ENCODE measurements around the gene STK16. TPM values are rescaled to one million over a fixed set of nuclear protein-coding genes. Genes with fewer than 3 reads are reported as not detected.
A peak's percentile ranks its signal among the peaks of the same experiment; 100 is the strongest.

The STK16 gene
- total and polyA plus RNA-seq, 2 of the 13 experiments (the other 11 are each of a cell fraction or from before 2014, with no cell fraction given): 28.0 to 50.9 TPM

DNA sequence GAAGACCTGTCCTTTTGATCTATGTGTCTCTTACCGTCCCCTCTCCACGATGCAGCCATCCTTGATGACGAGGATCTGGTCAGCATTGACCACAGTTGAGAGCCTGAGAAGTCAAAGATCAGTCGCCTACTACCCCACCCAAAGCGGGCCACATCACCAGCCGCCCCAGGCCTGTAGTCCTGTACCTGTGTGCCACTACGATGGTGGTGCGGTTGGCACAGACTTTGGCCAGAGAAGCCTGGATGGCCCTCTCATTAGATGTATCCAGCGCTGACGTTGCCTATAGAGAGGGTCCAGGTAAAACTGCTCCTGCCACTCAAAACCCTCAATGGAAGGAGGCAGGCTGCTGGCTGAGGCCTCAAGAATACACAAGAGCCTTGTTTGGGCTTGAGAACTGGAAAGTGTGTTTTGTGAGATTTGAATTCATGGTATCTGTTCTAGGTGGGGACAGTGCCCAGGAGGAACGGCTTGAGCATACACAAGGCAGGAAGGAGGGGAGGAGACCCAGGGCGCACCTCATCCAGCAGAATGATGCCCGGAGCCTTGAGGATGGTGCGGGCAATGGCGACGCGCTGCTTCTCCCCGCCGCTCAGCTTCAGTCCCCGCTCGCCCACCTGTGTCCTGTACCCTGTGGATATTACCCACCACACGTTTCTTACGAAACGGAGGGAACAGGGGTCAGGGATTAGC is 34.9 kb upstream of the STK16 start (continued):
- TF ChIP-seq ZNF543 (CRISPR knock-in tag; IDR thresholded peaks at IDR 0.05) (no peak), SMC3 (IDR thresholded peaks at IDR 0.05; ENCODE audit: low read length) (no peak), ZNF230 (CRISPR knock-in tag; IDR thresholded peaks at IDR 0.05) (no peak), RAD21 (CRISPR knock-in tag; IDR thresholded peaks at IDR 0.05) (no peak), AGO2 (optimal IDR thresholded peaks at IDR 0.05; ENCODE audit: low read depth, low read length) (peak; percentile 67), RORA (CRISPR knock-in tag; IDR thresholded peaks at IDR 0.05) (no peak), TEAD2 (CRISPR knock-in tag; IDR thresholded peaks at IDR 0.05) (no peak), NFYC (CRISPR knock-in tag; IDR thresholded peaks at IDR 0.05) (no peak), WIZ (CRISPR knock-in tag; IDR thresholded peaks at IDR 0.05) (no peak), ETV5 (CRISPR knock-in tag; IDR thresholded peaks at IDR 0.05; ENCODE audit: borderline replicate concordance) (no peak), ZNF850 (CRISPR knock-in tag; conservative IDR thresholded peaks at IDR 0.05) (no peak), SMYD3 (CRISPR knock-in tag; IDR thresholded peaks at IDR 0.05) (no peak), KLF12 (CRISPR knock-in tag; IDR thresholded peaks at IDR 0.05; ENCODE audit: borderline replicate concordance) (no peak), SMAD1 (CRISPR knock-in tag; IDR thresholded peaks at IDR 0.05; ENCODE audit: borderline replicate concordance, low read depth) (no peak)
- TF ChIP-seq, protein P1, sequence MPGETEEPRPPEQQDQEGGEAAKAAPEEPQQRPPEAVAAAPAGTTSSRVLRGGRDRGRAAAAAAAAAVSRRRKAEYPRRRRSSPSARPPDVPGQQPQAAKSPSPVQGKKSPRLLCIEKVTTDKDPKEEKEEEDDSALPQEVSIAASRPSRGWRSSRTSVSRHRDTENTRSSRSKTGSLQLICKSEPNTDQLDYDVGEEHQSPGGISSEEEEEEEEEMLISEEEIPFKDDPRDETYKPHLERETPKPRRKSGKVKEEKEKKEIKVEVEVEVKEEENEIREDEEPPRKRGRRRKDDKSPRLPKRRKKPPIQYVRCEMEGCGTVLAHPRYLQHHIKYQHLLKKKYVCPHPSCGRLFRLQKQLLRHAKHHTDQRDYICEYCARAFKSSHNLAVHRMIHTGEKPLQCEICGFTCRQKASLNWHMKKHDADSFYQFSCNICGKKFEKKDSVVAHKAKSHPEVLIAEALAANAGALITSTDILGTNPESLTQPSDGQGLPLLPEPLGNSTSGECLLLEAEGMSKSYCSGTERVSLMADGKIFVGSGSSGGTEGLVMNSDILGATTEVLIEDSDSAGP (CRISPR knock-in tag; IDR thresholded peaks at IDR 0.05; ENCODE audit: borderline replicate concordance): 0 out of 2 replicates have a peak, but pooled peaks have one; percentile 15
- TF ChIP-seq, protein P2, sequence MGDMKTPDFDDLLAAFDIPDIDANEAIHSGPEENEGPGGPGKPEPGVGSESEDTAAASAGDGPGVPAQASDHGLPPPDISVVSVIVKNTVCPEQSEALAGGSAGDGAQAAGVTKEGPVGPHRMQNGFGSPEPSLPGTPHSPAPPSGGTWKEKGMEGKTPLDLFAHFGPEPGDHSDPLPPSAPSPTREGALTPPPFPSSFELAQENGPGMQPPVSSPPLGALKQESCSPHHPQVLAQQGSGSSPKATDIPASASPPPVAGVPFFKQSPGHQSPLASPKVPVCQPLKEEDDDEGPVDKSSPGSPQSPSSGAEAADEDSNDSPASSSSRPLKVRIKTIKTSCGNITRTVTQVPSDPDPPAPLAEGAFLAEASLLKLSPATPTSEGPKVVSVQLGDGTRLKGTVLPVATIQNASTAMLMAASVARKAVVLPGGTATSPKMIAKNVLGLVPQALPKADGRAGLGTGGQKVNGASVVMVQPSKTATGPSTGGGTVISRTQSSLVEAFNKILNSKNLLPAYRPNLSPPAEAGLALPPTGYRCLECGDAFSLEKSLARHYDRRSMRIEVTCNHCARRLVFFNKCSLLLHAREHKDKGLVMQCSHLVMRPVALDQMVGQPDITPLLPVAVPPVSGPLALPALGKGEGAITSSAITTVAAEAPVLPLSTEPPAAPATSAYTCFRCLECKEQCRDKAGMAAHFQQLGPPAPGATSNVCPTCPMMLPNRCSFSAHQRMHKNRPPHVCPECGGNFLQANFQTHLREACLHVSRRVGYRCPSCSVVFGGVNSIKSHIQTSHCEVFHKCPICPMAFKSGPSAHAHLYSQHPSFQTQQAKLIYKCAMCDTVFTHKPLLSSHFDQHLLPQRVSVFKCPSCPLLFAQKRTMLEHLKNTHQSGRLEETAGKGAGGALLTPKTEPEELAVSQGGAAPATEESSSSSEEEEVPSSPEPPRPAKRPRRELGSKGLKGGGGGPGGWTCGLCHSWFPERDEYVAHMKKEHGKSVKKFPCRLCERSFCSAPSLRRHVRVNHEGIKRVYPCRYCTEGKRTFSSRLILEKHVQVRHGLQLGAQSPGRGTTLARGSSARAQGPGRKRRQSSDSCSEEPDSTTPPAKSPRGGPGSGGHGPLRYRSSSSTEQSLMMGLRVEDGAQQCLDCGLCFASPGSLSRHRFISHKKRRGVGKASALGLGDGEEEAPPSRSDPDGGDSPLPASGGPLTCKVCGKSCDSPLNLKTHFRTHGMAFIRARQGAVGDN (CRISPR knock-in tag; IDR thresholded peaks at IDR 0.05): peak; percentile 37; the same call in 1 of the 2 replicates
